Fibroblast of skin of left quadriceps (primary cell): Measurements from ENCODE around the gene TAOK1.

ENCODE experiments used
- DNase-seq, 2 experiments: peaks; one replicate each; pipeline ENCODE4 v3.0.0-alpha.2; 2013; ENCODE audit warnings: low read depth in 2 of 2

The TAOK1 gene

DNA sequence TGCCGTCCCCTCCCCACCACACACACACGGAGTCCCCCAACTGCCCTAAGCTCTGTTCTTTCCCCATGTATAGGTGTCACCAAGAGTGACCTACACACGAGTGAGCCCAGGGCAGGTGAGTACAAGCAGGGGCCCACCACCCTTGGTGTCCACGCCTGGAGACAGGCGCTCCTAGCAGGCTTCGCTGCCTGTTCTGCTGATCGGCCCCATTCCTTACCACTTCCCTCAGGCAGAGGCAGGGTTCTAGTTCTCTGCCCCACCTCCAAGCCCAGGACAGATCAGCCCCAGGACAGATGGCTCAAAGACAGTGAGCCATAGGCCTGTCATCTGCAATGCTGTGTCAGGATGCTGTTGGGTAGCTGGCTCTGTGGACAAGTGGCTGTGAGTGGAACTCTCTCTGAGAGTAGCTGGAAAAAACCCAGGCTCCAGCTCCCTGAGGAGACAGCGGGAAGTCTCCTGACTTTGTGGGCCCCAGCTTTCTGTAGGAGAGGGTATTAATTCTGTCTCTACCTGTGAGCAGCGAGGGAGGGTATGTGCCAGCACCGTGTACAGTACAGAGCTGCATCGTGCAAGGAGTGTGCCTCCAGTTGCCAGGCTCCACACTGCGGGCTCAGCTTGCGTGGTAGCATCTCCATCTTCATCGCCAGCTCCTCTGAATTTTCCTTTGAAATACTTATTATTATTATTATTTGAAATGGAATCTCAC is 179.2 kb downstream of the TAOK1 start:
- no peak for DNase-seq

DNA sequence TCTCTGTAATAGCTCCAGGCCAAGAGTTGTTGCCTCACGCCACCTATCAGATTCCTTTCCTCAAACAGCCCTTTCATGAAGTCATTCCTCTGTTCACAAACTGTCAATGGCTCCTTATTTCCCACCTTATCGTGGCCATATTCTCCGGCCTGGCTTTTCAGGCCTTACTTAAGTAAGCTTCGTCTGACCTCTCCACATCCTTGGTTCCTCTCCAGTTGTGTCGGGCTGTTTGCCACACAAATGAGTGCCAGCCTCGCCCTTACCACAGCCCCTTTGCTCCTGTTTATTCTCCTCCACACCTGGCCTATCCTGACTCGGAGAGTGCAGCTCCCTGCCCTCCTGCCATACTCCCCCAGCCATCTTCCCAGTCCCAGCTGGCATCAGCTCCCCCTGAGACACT is 180.4 kb downstream of the TAOK1 start:
- DNase-seq, result no peak

DNA sequence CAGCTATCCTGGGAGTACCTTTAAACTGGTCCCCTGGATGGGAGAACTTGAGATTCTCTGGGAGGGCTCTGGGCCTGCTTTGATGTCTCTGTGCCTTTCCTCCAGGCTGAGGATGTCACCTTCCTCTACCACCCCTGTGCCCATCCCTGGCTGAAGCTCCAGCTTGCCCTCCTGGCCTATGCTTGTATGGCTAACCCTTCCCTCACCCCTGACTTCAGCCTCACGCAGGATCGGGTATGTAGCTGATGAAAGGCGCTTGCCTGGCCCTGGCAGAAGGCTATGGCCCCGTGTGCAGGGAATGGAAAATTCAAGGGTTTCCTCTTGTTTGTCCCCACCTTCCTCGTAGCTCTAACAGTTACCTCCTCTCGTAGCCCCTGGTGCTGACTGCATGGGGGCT is 181.3 kb downstream of the TAOK1 start:
- DNase-seq, result no peak

DNA sequence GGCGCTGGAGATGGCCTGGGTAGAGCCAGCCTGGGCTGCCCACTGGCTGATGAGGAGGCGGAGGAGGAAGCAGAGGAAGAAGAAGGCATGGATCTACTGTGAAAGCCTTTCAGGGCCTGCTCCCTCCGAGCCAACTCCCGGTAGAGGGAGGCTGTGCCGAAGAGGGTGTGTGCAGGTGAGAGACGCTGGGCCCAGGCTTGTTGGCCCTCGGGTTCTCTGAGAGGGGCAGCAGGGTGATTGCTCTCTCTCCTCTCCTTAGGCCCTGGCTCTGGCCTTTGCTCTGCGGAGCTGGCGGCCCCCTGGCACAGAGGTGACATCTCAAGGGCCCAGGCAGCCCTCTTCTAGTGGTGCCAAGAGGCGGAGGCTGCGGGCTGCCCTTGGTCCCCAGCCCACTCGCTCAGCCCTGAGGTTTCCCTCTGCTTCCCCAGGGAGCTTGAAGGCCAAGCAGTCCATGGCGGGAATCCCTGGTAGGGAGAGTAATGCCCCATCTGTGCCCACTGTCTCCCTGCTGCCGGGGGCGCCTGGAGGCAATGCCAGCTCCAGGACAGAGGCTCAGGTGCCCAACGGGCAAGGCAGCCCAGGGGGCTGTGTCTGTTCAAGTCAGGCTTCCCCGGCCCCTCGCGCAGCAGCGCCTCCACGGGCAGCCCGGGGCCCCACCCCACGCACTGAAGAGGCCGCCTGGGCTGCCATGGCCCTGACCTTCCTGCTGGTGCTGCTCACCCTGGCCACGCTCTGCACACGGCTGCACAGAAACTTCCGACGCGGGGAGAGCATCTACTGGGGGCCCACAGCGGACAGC is 181.9 kb downstream of the TAOK1 start:
- DNase-seq, result no peak

DNA sequence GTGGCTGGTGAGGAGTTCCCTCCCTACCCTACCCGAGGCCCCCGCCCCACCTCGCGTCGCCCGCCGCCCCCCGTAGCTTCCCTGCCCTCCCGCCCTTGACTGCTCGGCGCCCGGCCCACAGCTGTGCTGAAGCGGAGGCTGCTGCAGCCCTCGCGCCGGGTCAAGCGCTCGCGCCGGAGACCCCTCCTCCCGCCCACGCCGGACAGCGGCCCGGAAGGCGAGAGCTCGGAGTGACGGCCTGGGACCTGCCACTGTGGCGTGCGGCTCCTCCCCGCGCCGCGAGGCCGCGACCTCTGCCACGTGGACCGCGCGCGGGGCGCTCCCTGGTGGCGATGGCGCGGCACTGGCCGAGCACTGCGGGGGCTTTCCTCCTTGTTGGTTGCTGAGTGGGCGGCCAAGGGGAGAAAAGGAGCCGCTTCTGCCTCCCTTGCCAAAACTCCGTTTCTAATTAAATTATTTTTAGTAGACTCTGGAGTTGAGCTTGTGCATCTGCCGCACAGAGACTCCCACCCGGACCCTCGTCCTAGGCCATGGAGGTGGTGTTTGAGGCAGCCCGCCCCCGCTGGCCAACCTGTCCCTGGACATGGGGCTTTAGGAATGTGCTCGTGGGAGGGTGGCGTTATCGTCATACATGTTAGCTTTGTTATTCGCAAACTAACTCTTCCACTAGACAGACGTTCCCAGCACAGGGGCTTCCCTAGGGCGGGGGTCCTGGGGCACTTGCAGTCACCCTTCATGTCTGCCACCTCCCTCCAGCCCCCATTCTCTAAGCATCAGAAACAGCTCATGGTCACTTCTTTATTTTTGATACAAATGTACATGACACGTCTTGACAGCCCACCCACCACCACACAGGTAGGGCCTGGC is 182.8 kb downstream of the TAOK1 start:
- DNase-seq, result no peak

DNA sequence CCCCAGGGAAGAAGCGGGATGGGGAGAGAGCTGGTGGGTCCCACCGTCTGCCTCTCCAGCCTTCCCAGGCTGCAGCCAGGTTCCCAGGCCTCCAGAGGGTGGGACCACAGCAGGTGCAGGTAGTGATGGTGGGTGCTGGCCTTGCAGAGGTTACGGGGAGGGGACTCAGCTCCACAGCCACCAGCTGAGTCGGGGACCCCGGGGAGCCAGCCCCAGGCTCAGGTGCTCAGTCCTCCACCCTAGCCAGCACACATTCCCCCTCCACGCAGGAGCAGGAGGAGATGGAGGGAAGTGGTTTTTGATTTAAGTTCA is 183.4 kb downstream of the TAOK1 start:
- no peak for DNase-seq

DNA sequence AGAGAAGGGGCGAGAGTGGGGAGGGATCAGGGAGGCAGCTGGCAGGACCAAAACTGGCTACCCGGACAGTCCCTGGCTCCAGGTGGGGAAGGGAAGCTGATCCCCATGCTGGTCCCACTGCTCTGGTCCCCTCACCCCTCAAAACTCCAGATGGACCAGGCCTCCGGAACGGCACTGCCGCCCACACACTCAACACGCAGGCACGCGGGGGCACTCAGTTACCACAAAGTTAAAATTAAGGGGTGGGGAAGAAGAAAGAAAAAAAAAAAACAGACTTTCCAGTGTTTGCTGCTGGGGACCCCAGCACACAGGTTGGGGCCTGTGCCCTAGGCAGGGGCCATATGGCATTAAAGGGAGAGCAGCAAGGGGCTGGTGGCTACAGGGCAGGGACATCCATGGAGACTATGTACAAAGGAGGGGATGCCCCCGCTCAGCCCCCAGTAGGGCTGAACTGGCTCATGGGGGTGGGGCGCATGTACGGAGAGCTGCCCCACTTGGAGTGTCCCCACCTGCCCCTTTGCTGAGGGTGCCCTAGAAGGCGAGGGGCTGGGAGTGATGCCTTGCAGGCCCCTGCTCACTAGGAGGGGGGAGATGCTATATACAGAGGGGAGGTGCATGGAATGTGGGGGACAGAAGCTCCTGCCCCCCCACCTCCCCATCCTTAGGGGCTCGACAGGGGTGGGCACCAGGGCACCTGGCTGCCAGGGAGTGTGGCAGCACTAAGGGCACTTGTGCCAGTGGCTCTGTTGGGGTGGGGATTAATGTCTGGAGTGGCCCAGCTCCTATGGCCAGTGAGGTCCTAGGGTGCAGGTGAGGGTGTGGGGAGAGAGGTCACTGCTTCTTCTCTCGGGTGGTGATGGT is 183.9 kb downstream of the TAOK1 start:
- DNase-seq, result no peak

DNA sequence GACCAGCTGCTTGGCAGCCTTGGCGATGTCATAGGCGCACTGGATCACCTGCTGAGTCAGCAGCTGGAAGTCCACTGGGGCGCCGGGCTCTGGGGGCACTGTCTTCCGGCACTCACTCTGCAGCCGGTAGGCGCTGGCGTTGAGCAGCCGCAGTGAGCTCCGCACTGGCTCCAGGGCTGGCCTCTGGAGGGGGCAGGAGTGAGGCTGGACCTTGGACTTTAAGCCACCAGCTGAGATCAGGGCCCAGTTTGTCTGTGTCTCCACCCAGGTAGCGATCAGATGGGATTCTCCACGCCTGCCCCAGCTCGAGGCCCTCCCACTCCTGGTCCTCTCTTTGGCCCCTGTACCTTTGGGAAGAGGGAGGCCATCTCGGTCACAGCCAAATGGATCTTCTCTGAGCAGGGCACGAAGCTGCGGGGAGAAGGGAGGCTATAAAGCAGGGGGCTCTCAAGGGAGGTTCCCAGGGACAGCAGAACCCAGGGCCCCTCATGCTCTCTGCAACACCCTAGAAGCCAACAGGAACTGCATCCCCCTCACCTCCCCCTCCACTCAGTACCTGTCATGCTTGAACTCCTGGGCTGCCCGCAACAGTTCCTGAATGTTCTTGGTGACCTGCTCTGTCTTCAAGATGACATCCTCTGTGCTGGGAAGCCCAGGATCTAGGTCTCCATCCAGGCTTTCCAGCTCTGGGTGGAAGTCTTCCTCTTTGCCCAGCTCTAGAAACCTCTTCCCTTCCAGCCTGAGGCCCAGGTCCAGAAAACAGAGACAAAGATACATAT is 184.8 kb downstream of the TAOK1 start:
- no peak for DNase-seq

DNA sequence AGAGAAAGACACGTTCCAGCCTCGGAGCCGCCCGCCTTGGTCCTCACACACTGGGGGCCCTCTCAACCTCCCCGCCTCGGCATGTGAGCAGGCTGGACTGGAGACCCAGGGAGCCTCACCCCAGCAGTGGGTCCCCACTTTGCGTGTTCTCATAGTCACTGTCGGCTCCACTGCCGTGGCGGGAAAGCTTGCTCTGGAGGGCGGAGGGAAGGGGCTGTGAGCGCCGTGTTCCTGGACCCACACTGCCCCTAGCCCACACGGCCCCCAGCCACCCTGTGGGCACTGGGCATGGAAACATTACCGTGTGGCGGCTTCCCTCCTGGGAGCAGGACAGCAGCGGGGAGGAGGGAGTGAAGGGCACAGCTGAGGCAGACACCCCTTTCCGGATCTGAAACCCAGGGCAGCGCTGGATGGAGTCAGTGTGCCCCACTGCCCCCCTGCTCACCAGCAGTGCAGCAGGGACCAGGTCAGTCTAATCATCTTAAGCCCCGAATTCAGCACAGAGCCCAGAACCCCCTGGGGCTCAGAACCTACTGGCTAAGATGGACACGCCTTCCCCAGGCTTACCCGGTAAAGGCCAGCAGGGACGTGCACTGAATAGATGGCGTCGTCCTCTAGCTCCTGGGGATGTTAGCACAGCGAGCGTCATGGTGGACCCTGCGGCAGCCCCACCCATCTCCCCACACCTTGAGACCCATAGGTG is 185.5 kb downstream of the TAOK1 start:
- no peak for DNase-seq

DNA sequence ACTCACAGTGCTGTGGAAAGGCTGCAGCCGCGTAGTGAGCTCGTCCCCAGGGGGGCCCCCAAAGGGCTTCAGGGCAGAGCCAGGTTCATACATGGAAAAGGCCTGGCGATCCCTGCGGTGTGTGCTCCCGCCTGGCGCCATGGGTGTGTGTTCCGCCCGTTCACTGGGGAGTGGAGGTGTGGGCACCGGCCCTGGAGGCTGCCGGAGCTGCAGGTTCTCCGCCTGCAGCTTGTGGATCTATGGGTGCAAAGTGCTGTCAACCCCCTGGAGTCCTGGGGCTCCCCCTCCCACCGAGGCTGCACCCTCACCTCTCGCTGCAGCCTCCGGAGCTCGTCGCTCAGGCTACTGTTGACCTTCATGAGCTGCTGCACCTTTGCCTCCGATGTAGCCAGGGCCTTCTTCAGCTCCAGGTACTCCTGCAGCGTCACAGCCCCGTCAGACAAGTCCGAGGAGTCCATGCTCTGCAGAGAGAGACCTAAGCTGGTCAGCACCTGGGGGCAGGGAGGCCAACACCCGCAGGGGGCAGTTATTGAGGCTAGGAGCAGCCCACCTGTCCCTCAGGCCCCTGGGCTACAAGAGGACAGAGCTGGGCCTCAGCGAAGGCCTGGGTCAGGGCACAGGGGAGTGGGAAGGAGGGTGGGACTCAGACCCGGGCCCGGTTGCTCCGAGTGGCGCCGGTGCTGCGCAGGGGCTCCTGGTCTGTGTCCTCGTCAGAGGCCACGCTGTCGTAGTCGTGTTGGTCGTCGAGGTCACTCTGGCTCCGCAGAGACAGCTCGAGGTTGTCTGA is 186.2 kb downstream of the TAOK1 start:
- DNase-seq, result no peak

DNA sequence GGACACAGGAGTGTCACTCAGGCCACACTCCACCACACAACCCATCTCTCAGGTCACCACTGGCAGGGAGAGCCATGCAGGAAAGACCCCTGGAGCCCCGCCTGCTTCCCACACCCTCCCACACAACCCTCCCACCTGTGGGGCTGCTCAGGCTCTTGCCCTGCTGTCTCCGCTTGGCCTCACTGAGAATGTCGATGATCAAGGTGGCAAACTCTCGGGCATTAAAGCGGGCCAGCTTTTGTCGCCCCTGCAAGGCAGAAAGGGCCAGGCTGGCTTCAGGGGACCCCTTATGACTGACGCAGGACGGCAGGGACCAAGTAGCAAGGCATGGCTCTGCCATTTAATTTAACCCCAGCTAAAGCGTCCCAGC is 186.8 kb downstream of the TAOK1 start:
- no peak for DNase-seq

DNA sequence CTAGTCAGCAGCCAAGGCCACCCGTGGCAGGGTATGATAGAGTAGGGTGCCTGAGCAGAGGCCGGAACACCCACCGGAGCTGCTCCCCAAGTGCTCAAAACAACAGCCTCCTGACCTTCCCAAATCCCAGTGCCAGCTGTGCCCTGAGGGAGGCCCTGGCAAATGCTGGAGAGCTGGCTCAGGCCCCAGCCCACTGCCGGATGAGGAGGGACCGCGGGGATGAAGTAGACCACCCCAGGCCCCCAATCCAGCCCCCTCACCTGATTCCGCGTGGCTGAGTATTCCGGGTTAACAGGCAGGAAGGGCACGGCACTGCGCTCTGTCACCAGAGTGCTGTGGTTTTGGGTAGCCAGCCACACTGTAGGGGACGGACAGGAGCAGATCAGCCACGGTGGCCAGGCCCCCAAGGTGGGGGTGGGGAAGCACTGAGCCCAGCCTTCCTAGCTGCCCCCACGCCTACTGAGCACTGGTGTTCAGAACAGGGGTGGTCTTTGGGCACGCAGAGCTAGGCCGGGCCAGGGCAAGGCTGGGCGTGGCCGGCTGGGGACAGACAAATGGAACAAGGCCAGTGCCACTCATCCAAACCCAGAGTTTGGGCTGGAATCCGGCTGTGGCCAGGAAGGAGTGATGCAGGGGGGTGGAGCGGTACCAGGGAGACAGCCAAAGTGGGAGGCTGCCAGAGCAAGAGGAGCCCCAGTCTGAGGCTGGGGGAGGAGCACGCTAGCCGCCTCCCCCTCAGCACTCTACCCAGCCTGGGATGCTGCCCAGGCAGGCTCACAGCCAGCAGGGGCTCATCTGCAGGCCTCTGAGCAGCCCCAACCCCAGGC is 187.4 kb downstream of the TAOK1 start:
- no peak for DNase-seq

DNA sequence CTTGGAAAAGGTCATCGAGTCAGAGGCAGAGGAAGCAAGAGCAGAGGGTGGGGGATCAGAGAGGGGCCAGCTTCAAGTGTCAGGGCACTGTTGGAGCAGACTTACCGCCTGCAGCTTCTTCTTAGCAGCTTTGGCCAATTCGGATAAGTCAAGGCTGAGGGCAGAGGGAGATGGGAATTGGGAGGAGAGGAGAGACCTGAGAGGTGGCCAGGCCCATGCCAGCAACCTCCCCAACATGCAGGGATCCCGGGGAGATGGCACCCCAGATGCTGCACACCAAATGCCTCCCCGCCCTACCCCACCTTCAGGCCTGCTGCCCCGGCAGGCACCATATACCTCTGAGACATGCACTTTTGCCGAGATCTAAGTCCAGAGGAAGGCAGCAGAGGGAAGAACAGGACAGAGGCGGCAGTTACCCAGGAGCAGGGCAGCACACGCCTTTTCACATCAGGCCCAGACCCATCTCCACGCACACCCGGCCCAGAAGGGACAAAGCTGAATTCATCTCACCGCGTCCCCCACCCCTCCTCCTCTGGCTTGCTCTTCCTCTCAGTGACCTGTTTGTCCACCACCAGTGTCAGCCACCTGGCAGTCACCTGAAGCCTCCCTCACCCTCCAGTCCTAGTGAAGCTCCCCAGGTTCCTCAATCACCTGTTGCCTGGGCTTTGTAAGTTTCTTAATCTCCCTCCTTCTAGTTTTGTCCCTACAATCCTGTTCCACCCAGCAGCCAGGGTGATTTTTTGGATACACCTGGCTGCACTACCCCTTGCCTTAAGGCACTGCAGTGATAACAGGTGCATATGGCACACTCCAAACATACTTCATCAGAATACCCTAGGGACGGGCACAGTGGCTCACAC is 188.7 kb downstream of the TAOK1 start:
- no peak for DNase-seq

DNA sequence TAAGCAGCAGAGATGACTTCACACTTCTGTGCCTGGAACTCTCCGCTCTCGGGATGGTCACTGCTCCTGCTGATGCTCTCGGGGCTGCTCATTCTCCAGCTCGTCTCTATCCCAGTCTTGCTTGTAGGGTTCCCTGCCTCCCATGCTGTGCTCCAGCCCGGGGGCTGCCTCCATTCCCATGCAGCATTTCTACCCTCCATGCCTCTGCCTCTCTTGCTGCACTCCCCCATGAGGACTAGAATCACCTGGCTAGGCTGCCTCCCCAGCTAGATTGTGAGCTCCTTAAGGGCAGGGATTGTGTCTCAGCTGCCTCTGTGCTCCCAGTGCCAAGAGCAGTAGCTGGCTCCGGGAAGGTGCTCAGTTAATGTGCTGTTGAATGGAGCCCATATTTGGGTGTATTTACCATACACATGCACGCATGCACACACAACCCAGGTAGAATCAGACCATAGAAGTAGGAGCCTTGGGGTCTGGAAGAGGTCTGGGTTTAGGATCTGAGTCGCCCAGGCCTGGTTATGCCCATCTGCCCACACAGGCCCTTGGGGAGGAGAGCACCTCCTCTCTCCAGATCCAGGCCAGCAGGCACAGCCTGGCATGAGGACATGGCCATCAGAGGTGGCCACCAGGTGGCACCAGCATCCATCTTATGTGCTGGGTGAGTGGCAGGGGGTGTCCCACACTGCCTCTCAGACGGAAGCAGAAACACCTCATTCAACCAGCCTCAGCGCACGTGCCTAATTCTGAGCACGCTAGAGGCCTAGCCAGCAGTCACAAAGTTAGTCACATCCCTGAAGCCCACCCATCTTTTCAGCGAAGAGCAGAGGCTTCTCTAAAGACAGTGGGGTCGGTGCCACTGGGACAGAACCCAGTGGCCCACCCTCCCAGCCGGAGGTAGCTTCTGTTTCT is 190.0 kb downstream of the TAOK1 start:
- DNase-seq, result peak in 1 of 2 experiments; percentile 51

DNA sequence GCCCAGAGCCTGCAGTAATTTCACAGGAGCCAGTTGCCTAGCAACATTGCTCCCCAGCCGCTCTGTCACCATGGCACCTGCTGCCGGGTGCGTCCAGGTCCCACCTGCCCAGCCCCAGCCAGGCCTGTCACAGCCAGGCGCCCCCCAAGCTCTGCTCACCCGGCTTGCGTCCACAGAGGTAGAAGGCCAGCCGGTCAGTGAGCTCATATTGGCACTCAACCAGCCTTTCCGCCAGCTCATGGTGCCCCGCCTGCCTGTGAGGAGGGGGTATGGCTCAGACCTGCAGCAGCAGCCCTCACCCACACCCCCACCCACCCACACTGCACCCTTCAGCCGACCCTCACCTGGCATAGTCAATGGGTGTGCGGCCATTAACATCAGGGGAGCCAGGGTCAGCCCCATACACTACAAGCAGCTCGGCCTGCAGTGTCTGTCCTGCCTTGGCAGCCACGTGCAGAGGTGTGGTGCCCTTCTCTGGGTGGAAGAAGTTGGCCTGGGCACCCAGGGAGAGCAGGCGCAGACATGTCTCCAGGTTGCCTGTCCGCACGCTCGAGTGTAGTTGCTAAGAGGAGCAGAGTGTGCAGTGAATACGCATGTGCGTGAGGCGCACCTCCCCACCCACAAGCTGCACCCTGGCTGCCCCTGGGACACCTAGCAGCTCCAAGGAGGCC is 191.6 kb downstream of the TAOK1 start:
- no peak for DNase-seq

DNA sequence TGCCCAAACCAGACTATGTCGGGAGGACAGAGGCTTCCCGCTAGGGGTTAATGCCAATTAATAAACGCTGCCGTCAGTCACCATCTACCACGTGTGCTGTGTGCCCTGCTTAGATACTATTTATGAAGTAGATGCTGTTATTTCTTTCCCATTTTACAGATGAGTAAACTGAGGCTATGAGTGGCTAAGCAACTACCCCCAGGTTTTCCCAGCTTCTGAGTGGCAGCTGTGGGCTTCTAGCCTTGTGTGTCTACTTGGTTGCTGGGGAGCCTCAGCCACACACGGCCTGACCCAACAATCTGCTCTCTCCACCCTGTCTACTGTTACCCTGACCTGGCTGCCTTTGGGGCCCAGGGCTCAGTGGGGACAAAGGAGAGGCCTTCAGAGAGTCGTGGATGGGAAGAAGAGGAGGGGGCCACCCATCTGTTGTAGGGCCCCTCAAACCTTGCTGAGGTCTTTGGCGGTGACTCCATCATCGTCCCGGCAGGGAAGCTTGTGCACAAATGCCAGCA is 192.1 kb downstream of the TAOK1 start:
- no peak for DNase-seq
